ENCODE measurements around the gene LAMA3.

GRCh38 chr18:23718731-23719130 is 29.5 kb downstream of the LAMA3 start:
- TF ChIP-seq ZZZ3 (IDR thresholded peaks at IDR 0.05; ENCODE audit: control insufficient read depth, insufficient read length, low read depth) (no peak), POLR2A (IDR thresholded peaks at IDR 0.05; ENCODE audit: low read depth, low read length) (no peak), EP300 (IDR thresholded peaks at IDR 0.05; ENCODE audit: borderline replicate concordance in 1 of 2, control insufficient read depth in 1 of 2, low read depth in 2 of 2, low read length in 2 of 2) (no peak), EZH2 (IDR thresholded peaks at IDR 0.05; ENCODE audit: borderline replicate concordance, control insufficient read depth, low read depth, low read length) (no peak), TCF3 (IDR thresholded peaks at IDR 0.05; ENCODE audit: borderline replicate concordance, insufficient read depth, low read depth, low read length) (no peak), NFYB (IDR thresholded peaks at IDR 0.05; ENCODE audit: insufficient read depth, low read depth, low read length) (no peak), BRCA1 (IDR thresholded peaks at IDR 0.05; ENCODE audit: low read depth, low read length) (no peak), ZBED1 (IDR thresholded peaks at IDR 0.05; ENCODE audit: borderline replicate concordance) (no peak), JUNB (IDR thresholded peaks at IDR 0.05) (no peak)
- TF ChIP-seq, protein P1, sequence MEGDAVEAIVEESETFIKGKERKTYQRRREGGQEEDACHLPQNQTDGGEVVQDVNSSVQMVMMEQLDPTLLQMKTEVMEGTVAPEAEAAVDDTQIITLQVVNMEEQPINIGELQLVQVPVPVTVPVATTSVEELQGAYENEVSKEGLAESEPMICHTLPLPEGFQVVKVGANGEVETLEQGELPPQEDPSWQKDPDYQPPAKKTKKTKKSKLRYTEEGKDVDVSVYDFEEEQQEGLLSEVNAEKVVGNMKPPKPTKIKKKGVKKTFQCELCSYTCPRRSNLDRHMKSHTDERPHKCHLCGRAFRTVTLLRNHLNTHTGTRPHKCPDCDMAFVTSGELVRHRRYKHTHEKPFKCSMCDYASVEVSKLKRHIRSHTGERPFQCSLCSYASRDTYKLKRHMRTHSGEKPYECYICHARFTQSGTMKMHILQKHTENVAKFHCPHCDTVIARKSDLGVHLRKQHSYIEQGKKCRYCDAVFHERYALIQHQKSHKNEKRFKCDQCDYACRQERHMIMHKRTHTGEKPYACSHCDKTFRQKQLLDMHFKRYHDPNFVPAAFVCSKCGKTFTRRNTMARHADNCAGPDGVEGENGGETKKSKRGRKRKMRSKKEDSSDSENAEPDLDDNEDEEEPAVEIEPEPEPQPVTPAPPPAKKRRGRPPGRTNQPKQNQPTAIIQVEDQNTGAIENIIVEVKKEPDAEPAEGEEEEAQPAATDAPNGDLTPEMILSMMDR (IDR thresholded peaks at IDR 0.05 in 2 of 3, conservative IDR thresholded peaks at IDR 0.05 in 1 of 3; ENCODE audit: control insufficient read depth in 2 of 3, extremely low read depth in 1 of 3, insufficient read depth in 1 of 3, low read depth in 3 of 3, low read length in 3 of 3) = no peak
- TF ChIP-seq, protein P2, sequence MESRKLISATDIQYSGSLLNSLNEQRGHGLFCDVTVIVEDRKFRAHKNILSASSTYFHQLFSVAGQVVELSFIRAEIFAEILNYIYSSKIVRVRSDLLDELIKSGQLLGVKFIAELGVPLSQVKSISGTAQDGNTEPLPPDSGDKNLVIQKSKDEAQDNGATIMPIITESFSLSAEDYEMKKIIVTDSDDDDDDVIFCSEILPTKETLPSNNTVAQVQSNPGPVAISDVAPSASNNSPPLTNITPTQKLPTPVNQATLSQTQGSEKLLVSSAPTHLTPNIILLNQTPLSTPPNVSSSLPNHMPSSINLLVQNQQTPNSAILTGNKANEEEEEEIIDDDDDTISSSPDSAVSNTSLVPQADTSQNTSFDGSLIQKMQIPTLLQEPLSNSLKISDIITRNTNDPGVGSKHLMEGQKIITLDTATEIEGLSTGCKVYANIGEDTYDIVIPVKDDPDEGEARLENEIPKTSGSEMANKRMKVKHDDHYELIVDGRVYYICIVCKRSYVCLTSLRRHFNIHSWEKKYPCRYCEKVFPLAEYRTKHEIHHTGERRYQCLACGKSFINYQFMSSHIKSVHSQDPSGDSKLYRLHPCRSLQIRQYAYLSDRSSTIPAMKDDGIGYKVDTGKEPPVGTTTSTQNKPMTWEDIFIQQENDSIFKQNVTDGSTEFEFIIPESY (IDR thresholded peaks at IDR 0.05) = no peak
- TF ChIP-seq, protein P3, sequence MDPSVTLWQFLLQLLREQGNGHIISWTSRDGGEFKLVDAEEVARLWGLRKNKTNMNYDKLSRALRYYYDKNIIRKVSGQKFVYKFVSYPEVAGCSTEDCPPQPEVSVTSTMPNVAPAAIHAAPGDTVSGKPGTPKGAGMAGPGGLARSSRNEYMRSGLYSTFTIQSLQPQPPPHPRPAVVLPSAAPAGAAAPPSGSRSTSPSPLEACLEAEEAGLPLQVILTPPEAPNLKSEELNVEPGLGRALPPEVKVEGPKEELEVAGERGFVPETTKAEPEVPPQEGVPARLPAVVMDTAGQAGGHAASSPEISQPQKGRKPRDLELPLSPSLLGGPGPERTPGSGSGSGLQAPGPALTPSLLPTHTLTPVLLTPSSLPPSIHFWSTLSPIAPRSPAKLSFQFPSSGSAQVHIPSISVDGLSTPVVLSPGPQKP (IDR thresholded peaks at IDR 0.05; ENCODE audit: low read depth, low read length) = no peak

All from GM12878 (cell line).